HEK293 (cell line): ENCODE data around the gene LRP1B.

ENCODE experiments used
- ATF2 ChIP-seq: fragments of 450-650 bp; formaldehyde crosslinking; IDR thresholded peaks from 2 replicates; pipeline ENCODE4 v1.5.1; 2016; ENCODE audit warnings: missing biosample characterization, missing genetic modification characterization, low read depth
- CTCF ChIP-seq: fragments of 450-650 bp; formaldehyde crosslinking; IDR thresholded peaks from 2 replicates; pipeline ENCODE4 v1.5.1; 2016; ENCODE audit warnings: missing biosample characterization, missing genetic modification characterization
- PATZ1 ChIP-seq: fragments of 450-650 bp; formaldehyde crosslinking; IDR thresholded peaks from 2 replicates; pipeline ENCODE4 v1.5.1; 2016; ENCODE audit warnings: missing biosample characterization, missing genetic modification characterization
- ZBTB20 ChIP-seq: fragments of 450-650 bp; formaldehyde crosslinking; IDR thresholded peaks from 2 replicates; pipeline ENCODE4 v1.5.1; 2016; ENCODE audit warnings: missing biosample characterization, missing genetic modification characterization
- ZBTB26 ChIP-seq: fragments of 450-650 bp; formaldehyde crosslinking; optimal IDR thresholded peaks from 2 replicates; pipeline ENCODE3; 2016; ENCODE audit warnings: missing biosample characterization, mild to moderate bottlenecking, missing genetic modification characterization
- ZNF132 ChIP-seq: fragments of 450-650 bp; formaldehyde crosslinking; IDR thresholded peaks from 2 replicates; pipeline ENCODE4 v1.5.1; 2017; ENCODE audit warnings: missing biosample characterization, missing genetic modification characterization, borderline replicate concordance
- ZNF174 ChIP-seq: fragments of 450-650 bp; formaldehyde crosslinking; IDR thresholded peaks from 2 replicates; pipeline ENCODE4 v1.5.0; 2017; ENCODE audit warnings: missing biosample characterization, mild to moderate bottlenecking, missing genetic modification characterization
- ZNF302 ChIP-seq: fragments of 450-650 bp; formaldehyde crosslinking; IDR thresholded peaks from 2 replicates; pipeline ENCODE4 v1.5.1; 2016; ENCODE audit warnings: missing biosample characterization, missing genetic modification characterization, low read depth
- ZNF513 ChIP-seq: fragments of 450-650 bp; IDR thresholded peaks from 2 replicates; pipeline ENCODE4 v1.5.1; 2018; ENCODE audit warnings: missing biosample characterization, missing genetic modification characterization
- ZNF561 ChIP-seq: fragments of 450-650 bp; IDR thresholded peaks from 2 replicates; pipeline ENCODE4 v1.5.1; 2018; ENCODE audit warnings: missing biosample characterization, missing genetic modification characterization, borderline replicate concordance
- ZSCAN18 ChIP-seq: fragments of 450-650 bp; formaldehyde crosslinking; IDR thresholded peaks from 2 replicates; pipeline ENCODE4 v1.5.1; 2016; ENCODE audit warnings: missing biosample characterization, missing genetic modification characterization

GRCh38 chr2:141806090-141806489 is 324.7 kb downstream of the LRP1B start:
- no peak for TF ChIP-seq ZNF132 (tag by site-specific recombination)
- no peak for TF ChIP-seq ZSCAN18
- TF ChIP-seq ZBTB26 (tag by site-specific recombination), result no peak
- TF ChIP-seq ZNF513 (tag by site-specific recombination), result no peak
- no peak for TF ChIP-seq ZNF561 (tag by site-specific recombination)
- TF ChIP-seq ZBTB20 (tag by site-specific recombination), result no peak
- no peak for TF ChIP-seq ZNF302 (tag by site-specific recombination)
- no peak for TF ChIP-seq PATZ1 (tag by site-specific recombination)
- TF ChIP-seq ATF2 (tag by site-specific recombination), result no peak
- TF ChIP-seq ZNF174 (tag by site-specific recombination), result no peak
- no peak for TF ChIP-seq CTCF
